Measurements from ENCODE around the gene TMA16. TPM values are rescaled to one million over a fixed set of nuclear protein-coding genes. Genes with fewer than 3 reads are reported as not detected.

TMA16 gene
- total and polyA plus RNA-seq, 2 of the 8 experiments (the other 6 are each of a cell fraction or from before 2014, with no cell fraction given): 8.0 to 64.2 TPM

DNA sequence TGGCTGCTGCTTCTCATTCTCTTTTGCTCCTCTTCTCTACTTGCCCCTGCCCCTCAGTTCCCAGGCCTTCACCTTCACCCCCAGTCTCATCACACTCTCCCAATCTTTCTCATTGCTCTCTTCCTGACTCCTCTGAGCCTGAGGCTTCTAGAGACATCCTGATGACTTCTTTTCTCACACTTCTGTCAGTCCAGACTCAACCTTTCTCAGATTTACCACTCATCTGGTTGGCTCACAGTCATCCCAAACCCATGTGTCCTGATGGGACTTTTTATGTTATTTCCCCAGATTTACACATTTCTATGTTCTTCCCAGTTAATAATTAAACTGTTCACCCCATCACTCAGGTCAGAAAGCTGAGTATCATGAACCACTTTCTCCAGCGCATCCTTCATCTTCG, 68.0 kb downstream of the TMA16 start:
- H3K4ac ChIP-seq (replicated peaks; ENCODE audit: insufficient read length, low read depth, low read length): no peak overlapping the region
- H3K27ac ChIP-seq (ENCODE audit: low read depth, low read length): no peak overlapping the region
- ChIA-PET CTCF (ENCODE audit: partially characterized antibody) (interaction anchor here (0.8 to 2.8 kb wide), 2 partner anchors 10 to 1197 kb away, joined by 3 to 6 read pairs; no protein-coding TSS in a partner anchor), POLR2A (ENCODE audit: partially characterized antibody) (no interaction called here)
- no peak overlapping the region for H2BK120ac ChIP-seq (replicated peaks; ENCODE audit: low read depth, low read length)
- no peaks in the 10 kb centered on the region for H3K79me1 ChIP-seq (ENCODE audit: low read depth, low read length)
- no peak overlapping the region for H3K18ac ChIP-seq (ENCODE audit: extremely low read depth, low read length)
- no peak overlapping the region for H3K23ac ChIP-seq (ENCODE audit: insufficient read length)
- H3K9me3 ChIP-seq (ENCODE audit: insufficient read depth in 2 of 2, low read depth in 1 of 2, low read length in 1 of 2): no peaks in the 10 kb centered on the region
- H3K14ac ChIP-seq (ENCODE audit: insufficient read length): no peak overlapping the region
- no peaks in the 10 kb centered on the region for H4K20me1 ChIP-seq (replicated peaks in 1 of 2; ENCODE audit: control insufficient read depth in 1 of 2, insufficient read depth in 2 of 2, low read length in 2 of 2)
- no peaks in the 10 kb centered on the region for H3K27me3 ChIP-seq (replicated peaks in 1 of 4; ENCODE audit: control insufficient read depth in 3 of 4, extremely low read depth in 1 of 4, insufficient read depth in 3 of 4, low read length in 3 of 4)
- no peak overlapping the region for H2BK20ac ChIP-seq (ENCODE audit: low read length)
- no peak for FAIRE-seq
- no peaks in the 10 kb centered on the region; a peak in 1 of 8 replicates for H3K36me3 ChIP-seq (ENCODE audit: control insufficient read depth in 2 of 4, insufficient read depth in 4 of 4, low read length in 3 of 4)
- H4K5ac ChIP-seq (ENCODE audit: insufficient read length, low read depth, low read length): no peak overlapping the region
- H2AFZ ChIP-seq (ENCODE audit: low read length): no peak overlapping the region
- no peaks in the 10 kb centered on the region for H3K23me2 ChIP-seq (ENCODE audit: low read depth, low read length)
- no peak overlapping the region for H2BK12ac ChIP-seq (ENCODE audit: low read depth, low read length)
- no peak overlapping the region for H2BK5ac ChIP-seq (ENCODE audit: low read depth, low read length)
- H3K4me1 ChIP-seq (replicated peaks in 1 of 4; ENCODE audit: control insufficient read depth in 3 of 4, insufficient read depth in 4 of 4, low read length in 3 of 4): peaks cover 0 to 5% (median 4%) of the 10 kb centered on the region in 4 experiments; a peak in 4 of 7 replicates
- H2BK15ac ChIP-seq (ENCODE audit: low read length): no peak overlapping the region
- no peak overlapping the region for H3K4me2 ChIP-seq (ENCODE audit: insufficient read depth in 1 of 2, low read depth in 2 of 2, low read length in 2 of 2)
- H4K8ac ChIP-seq (ENCODE audit: extremely low read depth, insufficient read depth, low read length): no peak overlapping the region
- TF ChIP-seq BCL11A (IDR thresholded peaks at IDR 0.05; ENCODE audit: low read depth in 2 of 2, low read length in 2 of 2): no peak
- TF ChIP-seq SRF (IDR thresholded peaks at IDR 0.05; ENCODE audit: low read depth, low read length): no peak
- no peak for TF ChIP-seq JUND (IDR thresholded peaks at IDR 0.05; ENCODE audit: low read length)
- TF ChIP-seq, protein P1, sequence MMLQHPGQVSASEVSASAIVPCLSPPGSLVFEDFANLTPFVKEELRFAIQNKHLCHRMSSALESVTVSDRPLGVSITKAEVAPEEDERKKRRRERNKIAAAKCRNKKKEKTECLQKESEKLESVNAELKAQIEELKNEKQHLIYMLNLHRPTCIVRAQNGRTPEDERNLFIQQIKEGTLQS (IDR thresholded peaks at IDR 0.05; ENCODE audit: insufficient read depth, low read depth, low read length): no peak
- no peak for TF ChIP-seq TCF12 (IDR thresholded peaks at IDR 0.05; ENCODE audit: low read depth, low read length)
- TF ChIP-seq RFX5 (IDR thresholded peaks at IDR 0.05; ENCODE audit: borderline replicate concordance, low read depth, low read length): no peak
- no peak for DNase-seq (ENCODE audit: low read depth in 1 of 2, low spot score in 2 of 2)
- H3K56ac ChIP-seq (replicated peaks; ENCODE audit: insufficient read length, low read depth, low read length): no peak overlapping the region
- H2AK5ac ChIP-seq (ENCODE audit: low read depth, low read length): no peak overlapping the region
- H4K91ac ChIP-seq (replicated peaks; ENCODE audit: insufficient read length, low read length): no peak overlapping the region
- 97% methylated on average over 2 of the region's 2 CpGs; no CpG with 5 or more reads in 1 of the 2 experiments for WGBS, 2 experiments (ENCODE audit: extremely low coverage in 1 of 2, insufficient coverage in 1 of 2, insufficient read length in 1 of 2, insufficient replicate concordance in 2 of 2, low coverage in 1 of 2, low lambda C conversion rate in 2 of 2, missing lambda C conversion rate in 1 of 2)
- no peak overlapping the region for H3K4me3 ChIP-seq (ENCODE audit: extremely low read depth in 1 of 4, insufficient read depth in 2 of 4, low read depth in 3 of 4, low read length in 4 of 4)
- no peaks in the 10 kb centered on the region for H3K79me2 ChIP-seq (ENCODE audit: control insufficient read depth in 1 of 2, insufficient read depth in 2 of 2, low read length in 2 of 2)
- H3K9ac ChIP-seq (replicated peaks in 1 of 4; ENCODE audit: extremely low read depth in 1 of 4, low read depth in 3 of 4, low read length in 3 of 4): no peak overlapping the region
